ENCODE data around the gene ALDH16A1. TPM values are rescaled to one million over a fixed set of nuclear protein-coding genes. Genes with fewer than 3 reads are reported as not detected.

ALDH16A1 gene
- total RNA-seq, 4 donors from 2014 or later = 32.5 to 39.5 (median 34.2) TPM

DNA sequence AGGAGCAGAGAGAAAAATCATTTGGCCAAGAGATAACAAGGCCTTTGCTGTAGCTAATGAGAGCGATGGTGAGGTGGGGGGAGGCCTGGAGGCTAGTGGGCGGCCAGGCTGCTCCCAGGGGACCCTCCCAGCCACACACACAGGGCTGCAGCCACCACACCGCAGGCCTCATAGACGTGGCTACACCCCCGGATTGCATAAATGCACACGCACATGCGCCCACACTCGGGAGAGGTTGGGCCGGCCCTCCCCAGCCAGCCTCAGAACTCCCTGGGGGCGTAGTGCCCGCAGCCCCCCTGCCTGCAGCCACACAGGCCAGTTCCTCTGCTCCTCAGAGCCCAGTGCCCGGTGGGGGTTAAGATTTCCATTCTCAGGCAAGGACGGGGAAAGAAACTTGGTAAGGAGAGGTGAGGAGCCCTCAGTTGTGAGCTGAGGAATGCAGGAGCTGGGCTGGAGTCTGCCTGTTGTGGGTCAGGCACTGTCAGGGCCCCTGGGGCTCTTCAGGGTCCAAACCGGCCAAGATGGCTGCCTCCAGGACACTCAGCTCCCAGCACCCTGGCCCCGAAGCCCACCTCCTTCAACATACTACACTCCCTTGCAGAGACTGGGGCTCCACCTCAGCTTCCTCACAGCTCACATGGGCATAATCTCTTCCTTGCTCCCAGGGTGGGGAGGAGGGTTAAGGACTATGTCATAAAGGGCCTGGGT, 37.8 kb upstream of the ALDH16A1 start:
- intact Hi-C loops (cut with DNase I) = no loop called here
- peaks cover 0 to under 1% of the 10 kb centered on the region in 2 donors for H3K4me1 ChIP-seq
- TF ChIP-seq POLR2A (IDR thresholded peaks at IDR 0.05) = no peak
- TF ChIP-seq, protein P1, sequence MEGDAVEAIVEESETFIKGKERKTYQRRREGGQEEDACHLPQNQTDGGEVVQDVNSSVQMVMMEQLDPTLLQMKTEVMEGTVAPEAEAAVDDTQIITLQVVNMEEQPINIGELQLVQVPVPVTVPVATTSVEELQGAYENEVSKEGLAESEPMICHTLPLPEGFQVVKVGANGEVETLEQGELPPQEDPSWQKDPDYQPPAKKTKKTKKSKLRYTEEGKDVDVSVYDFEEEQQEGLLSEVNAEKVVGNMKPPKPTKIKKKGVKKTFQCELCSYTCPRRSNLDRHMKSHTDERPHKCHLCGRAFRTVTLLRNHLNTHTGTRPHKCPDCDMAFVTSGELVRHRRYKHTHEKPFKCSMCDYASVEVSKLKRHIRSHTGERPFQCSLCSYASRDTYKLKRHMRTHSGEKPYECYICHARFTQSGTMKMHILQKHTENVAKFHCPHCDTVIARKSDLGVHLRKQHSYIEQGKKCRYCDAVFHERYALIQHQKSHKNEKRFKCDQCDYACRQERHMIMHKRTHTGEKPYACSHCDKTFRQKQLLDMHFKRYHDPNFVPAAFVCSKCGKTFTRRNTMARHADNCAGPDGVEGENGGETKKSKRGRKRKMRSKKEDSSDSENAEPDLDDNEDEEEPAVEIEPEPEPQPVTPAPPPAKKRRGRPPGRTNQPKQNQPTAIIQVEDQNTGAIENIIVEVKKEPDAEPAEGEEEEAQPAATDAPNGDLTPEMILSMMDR (IDR thresholded peaks at IDR 0.05) = no peak
- H3K9me3 ChIP-seq = no peaks in the 10 kb centered on the region
- H3K4me3 ChIP-seq (replicated peaks in 1 of 3) = no peak overlapping the region
- no peak for DNase-seq
- no peaks in the 10 kb centered on the region for H3K27me3 ChIP-seq
- 58 to 66% methylated on average over 7 to 13 of the region's 15 CpGs for WGBS, 2 donors
- H3K27ac ChIP-seq = no peak overlapping the region
- H3K36me3 ChIP-seq = no peaks in the 10 kb centered on the region

DNA sequence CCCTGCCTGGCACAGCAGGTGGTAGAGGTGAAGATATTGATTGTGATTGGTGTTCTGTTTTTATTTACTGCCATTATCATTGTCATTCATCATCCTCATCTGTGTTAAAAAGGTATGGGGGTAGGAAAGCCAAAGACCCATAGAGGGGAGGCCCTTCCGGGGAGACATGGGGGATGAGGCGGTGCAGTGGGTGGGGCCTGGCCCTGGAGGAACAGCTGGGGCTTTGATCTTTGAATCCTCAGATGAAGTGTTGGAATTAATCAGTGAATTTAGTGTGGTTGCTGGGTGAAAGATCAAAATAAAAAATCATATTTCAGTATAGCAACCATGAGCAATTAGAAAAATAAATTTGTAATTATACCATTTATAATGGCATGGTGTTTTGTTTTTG, 37.2 kb upstream of the ALDH16A1 start:
- no peak overlapping the region for H3K4me3 ChIP-seq (replicated peaks in 1 of 3)
- no peaks in the 10 kb centered on the region for H3K36me3 ChIP-seq
- DNase-seq = no peak
- H3K4me1 ChIP-seq = peaks cover 0 to 6% of the 10 kb centered on the region in 2 donors
- 85 to 88% methylated on average over 2 of the region's 2 CpGs for WGBS, 2 donors
- no peak overlapping the region for H3K27ac ChIP-seq
- TF ChIP-seq, protein P1 (IDR thresholded peaks at IDR 0.05) = no peak
- TF ChIP-seq POLR2A (IDR thresholded peaks at IDR 0.05) = no peak
- intact Hi-C loops (cut with DNase I) = no loop called here
- H3K9me3 ChIP-seq = no peaks in the 10 kb centered on the region
- H3K27me3 ChIP-seq = no peaks in the 10 kb centered on the region

DNA sequence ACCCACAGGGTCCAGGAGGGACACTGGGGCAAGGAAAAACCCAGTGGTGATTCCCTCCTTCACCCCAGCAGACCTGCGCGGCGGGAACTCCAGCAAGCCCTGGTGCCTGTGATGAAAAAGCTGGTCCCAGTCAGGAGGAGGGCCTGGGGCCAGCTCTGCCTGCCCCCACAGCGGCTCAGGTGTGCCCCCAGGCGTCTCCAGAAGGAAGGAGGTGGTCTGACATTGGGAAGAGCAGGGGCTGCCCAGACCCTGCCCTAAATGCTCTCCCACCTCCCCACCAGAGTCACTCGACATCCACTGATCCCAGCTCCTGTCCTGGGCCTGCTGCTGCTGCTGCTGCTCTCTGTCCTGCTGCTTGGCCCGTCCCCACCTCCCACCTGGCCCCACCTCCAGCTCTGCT, 35.9 kb upstream of the ALDH16A1 start:
- no peak for DNase-seq
- intact Hi-C loops (cut with DNase I) = no loop called here
- no peaks in the 10 kb centered on the region for H3K36me3 ChIP-seq
- no peak overlapping the region for H3K4me3 ChIP-seq (replicated peaks in 1 of 3)
- H3K27ac ChIP-seq = no peak overlapping the region
- H3K9me3 ChIP-seq = no peaks in the 10 kb centered on the region
- H3K27me3 ChIP-seq = no peaks in the 10 kb centered on the region
- H3K4me1 ChIP-seq = peaks cover 0 to 12% of the 10 kb centered on the region in 2 donors
- 37 to 50% methylated on average over 5 of the region's 7 CpGs for WGBS, 2 donors
- no peak for TF ChIP-seq POLR2A (IDR thresholded peaks at IDR 0.05)
- TF ChIP-seq, protein P1 (IDR thresholded peaks at IDR 0.05) = no peak

DNA sequence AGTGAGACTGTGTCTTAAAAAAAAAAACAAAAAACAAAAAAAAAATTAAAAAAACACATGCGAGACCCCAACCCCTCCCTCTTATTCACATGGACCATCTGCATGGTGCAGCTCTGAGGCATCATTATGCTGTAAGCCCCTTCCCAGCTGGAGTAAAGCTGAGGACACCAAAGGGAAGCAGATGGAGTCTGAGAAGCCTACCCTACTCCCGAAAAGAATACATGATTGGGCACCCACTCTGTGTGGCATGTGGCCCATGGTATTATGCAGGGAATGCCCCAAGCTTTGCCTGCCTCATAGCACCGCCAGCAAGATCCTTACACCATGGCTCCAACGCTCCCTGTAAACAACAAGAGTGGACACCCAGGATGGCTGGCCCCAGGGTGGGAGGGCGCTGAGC, 34.5 kb upstream of the ALDH16A1 start:
- intact Hi-C loops (cut with DNase I) = no loop called here
- H3K27me3 ChIP-seq = peaks cover 12% of the 10 kb centered on the region
- peaks cover 0 to 23% of the 10 kb centered on the region in 2 donors for H3K4me1 ChIP-seq
- no peaks in the 10 kb centered on the region for H3K9me3 ChIP-seq
- no peak for DNase-seq
- TF ChIP-seq, protein P1 (IDR thresholded peaks at IDR 0.05) = no peak
- TF ChIP-seq POLR2A (IDR thresholded peaks at IDR 0.05) = no peak
- H3K36me3 ChIP-seq = no peaks in the 10 kb centered on the region
- 86 to 92% methylated on average over 5 of the region's 5 CpGs for whole genome bisulfite sequencing, 2 donors
- no peak overlapping the region for H3K4me3 ChIP-seq (replicated peaks in 1 of 3)
- H3K27ac ChIP-seq = no peak overlapping the region

DNA sequence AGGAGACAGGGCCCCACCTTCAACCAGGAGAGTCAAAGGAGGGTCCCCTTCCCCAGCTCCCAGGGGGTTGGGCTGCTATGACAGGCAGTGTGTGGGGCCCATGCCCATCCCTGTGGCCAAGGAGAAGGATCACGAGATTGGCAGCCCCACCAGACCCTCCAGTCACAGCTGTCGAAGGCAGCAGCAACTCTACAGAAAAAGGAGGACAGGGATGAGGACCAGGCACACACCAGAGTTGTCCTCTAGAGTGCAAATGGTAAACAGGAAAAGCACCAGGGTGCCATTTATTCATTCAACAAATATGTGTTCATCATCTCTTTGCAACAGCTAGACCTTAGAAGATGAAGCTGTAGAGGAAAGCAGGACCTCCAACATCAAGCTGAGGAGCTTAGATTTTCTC, 33.9 kb upstream of the ALDH16A1 start:
- intact Hi-C loops (cut with DNase I) = no loop called here
- no peaks in the 10 kb centered on the region for H3K36me3 ChIP-seq
- peaks cover 16% of the 10 kb centered on the region for H3K27me3 ChIP-seq
- no peak overlapping the region for H3K27ac ChIP-seq
- WGBS, 2 donors = 82 to 83% methylated on average over 2 of the region's 2 CpGs
- peaks cover 0 to 23% of the 10 kb centered on the region in 2 donors for H3K4me1 ChIP-seq
- H3K4me3 ChIP-seq (replicated peaks in 1 of 3) = no peak overlapping the region
- no peaks in the 10 kb centered on the region for H3K9me3 ChIP-seq
- DNase-seq = no peak
- TF ChIP-seq, protein P1 (IDR thresholded peaks at IDR 0.05) = no peak
- TF ChIP-seq POLR2A (IDR thresholded peaks at IDR 0.05) = no peak
